ENCODE results near the gene SNF8. TPM values are rescaled to one million over a fixed set of nuclear protein-coding genes. Genes with fewer than 3 reads are reported as not detected.

Gene SNF8
- total and polyA plus RNA-seq, 9 of the 15 experiments (the other 6 are each of a cell fraction or from before 2014, with no cell fraction given), result 6.9 to 149 (median 117) TPM

DNA sequence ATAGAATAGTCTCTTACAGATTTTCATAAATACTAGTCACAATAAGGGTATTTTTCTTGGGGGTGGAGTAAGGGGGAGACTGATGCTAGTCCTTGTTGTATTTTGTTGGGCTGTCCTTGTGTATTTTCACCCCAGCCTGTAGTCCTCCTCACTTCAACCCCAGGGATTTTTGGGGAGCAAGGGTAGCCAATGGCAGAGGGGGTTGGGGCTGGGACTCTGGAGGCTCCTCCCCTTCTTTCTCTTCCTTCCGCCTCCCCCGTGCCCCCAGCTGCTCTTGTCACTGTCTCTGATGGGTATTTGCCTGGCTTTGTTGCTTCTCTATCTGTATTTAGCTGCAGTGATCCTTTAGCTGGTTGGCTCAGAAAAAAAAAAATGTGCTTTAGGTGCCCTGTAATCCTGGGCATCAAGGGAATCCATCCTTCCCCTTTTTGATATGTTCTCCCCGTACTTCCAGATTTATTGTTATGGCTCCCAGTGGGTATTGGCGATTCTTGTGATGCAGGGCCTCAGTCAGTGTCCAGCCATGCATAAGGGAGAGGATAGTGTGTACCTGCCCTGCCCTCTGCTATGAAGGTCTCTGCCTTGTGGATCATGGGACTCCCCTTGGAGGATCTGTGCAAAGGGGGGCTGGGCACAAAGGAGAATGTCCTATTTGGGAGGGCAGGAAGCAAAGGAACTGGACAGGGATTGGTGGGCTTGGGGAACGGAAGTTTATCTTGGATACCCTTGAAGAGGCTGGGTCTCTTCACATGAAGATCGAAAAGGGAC, 16.5 kb downstream of the SNF8 start:
- no peak for FAIRE-seq
- no TSS peak for BruUV-seq (replicated peaks)
- H3K9me3 ChIP-seq (replicated peaks; ENCODE audit: control insufficient read depth, insufficient read depth, low read depth, low read length), result no peaks in the 10 kb centered on the region
- ChIA-PET POLR2A (interaction anchor here (0.8 to 2.0 kb wide), 6 partner anchors 10 to 125 kb away, joined by 3 to 6 read pairs (median 4); partner anchors contain the start of genes ATP5MC1 and SNF8), CTCF (ENCODE audit: low intra/inter-chr PET ratio) (no interaction called here)
- peaks cover 97% of the 10 kb centered on the region for H3K36me3 ChIP-seq (ENCODE audit: control insufficient read depth, insufficient read depth, low read length)
- H4K20me1 ChIP-seq (replicated peaks; ENCODE audit: control insufficient read depth, insufficient read depth, low read length), result 0 out of 2 replicates have a peak, but pooled peaks cover 12% of the 10 kb centered on the region
- no peaks in the 10 kb centered on the region for H3K27me3 ChIP-seq (ENCODE audit: control insufficient read depth in 2 of 2, insufficient read depth in 2 of 2, low read length in 2 of 2)
- DNase-seq (ENCODE audit: extremely low read depth in 1 of 4, low spot score in 3 of 4), result peak in 3 of 4 experiments; percentile 26 to 67 (median 57)
- no peak overlapping the region; a peak in 1 of 4 replicates for H3K9ac ChIP-seq (ENCODE audit: insufficient read depth in 1 of 2, low read depth in 2 of 2, low read length in 2 of 2)
- H3K9me1 ChIP-seq (ENCODE audit: control insufficient read depth, insufficient read depth, low read length), result peaks cover 4% of the 10 kb centered on the region
- 70% methylated on average over 6 of the region's 6 CpGs for WGBS (ENCODE audit: insufficient coverage, low coverage, missing lambda C conversion rate)
- no peak overlapping the region for H3K4me3 ChIP-seq
- H3K79me2 ChIP-seq (ENCODE audit: control insufficient read depth, insufficient read depth, low read length), result no peaks in the 10 kb centered on the region
- no peaks in the 10 kb centered on the region; a peak in 1 of 5 replicates for H3K4me1 ChIP-seq (replicated peaks in 1 of 2; ENCODE audit: control insufficient read depth in 2 of 2, insufficient read depth in 2 of 2, low read length in 2 of 2)
- intact Hi-C loops (cut with micrococcal nuclease) (no loop called here), in situ Hi-C loops (cut with MboI) (no loop called here)
- peak; percentile 25 for ATAC-seq
- no peak overlapping the region for H2AFZ ChIP-seq (ENCODE audit: low read depth, low read length)
- H3K27ac ChIP-seq (ENCODE audit: extremely low read depth, low read depth, low read length), result no peak overlapping the region
- no peak overlapping the region for H3K4me2 ChIP-seq (ENCODE audit: insufficient read depth, low read length)
- no peak for TF ChIP-seq ZBTB7A (IDR thresholded peaks at IDR 0.05; ENCODE audit: borderline replicate concordance, control insufficient read depth, low read depth, low read length)
- TF ChIP-seq ZFX (CRISPR knock-in tag; IDR thresholded peaks at IDR 0.05), result no peak
- TF ChIP-seq NCOA6 (IDR thresholded peaks at IDR 0.05), result no peak
- peak; percentile 25 for TF ChIP-seq POLR2A (conservative IDR thresholded peaks at IDR 0.05)
- no peak for TF ChIP-seq CREB5 (CRISPR knock-in tag; IDR thresholded peaks at IDR 0.05)
- TF ChIP-seq TEAD1 (CRISPR knock-in tag; IDR thresholded peaks at IDR 0.05), result no peak
- no peak for TF ChIP-seq MYC (IDR thresholded peaks at IDR 0.05; ENCODE audit: low read depth, low read length)
- no peak for TF ChIP-seq MYC (CRISPR knock-in tag; IDR thresholded peaks at IDR 0.05; ENCODE audit: borderline replicate concordance, low read depth)
- TF ChIP-seq AFF4 (CRISPR knock-in tag; IDR thresholded peaks at IDR 0.05), result no peak
- TF ChIP-seq, protein P1, sequence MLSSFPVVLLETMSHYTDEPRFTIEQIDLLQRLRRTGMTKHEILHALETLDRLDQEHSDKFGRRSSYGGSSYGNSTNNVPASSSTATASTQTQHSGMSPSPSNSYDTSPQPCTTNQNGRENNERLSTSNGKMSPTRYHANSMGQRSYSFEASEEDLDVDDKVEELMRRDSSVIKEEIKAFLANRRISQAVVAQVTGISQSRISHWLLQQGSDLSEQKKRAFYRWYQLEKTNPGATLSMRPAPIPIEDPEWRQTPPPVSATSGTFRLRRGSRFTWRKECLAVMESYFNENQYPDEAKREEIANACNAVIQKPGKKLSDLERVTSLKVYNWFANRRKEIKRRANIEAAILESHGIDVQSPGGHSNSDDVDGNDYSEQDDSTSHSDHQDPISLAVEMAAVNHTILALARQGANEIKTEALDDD (IDR thresholded peaks at IDR 0.05), result no peak
- no peak for TF ChIP-seq HMGN3 (IDR thresholded peaks at IDR 0.05; ENCODE audit: borderline replicate concordance, extremely low read depth, insufficient read length, low read depth, low read length)
- TF ChIP-seq SUPT5H (IDR thresholded peaks at IDR 0.05), result 0 out of 2 replicates have a peak, but pooled peaks have one; percentile 8
- no peak for TF ChIP-seq PHB2 (IDR thresholded peaks at IDR 0.05; ENCODE audit: low read depth)
